MCF 10A (cell line): ENCODE data around the gene FGF14. TPM values are rescaled to one million over a fixed set of nuclear protein-coding genes. Genes with fewer than 3 reads are reported as not detected.

ENCODE experiments used
- BruUV-seq: library from RNA; stranded (reverse); fragments of 400-500 nt; replicated peaks from 2 replicates; lab custom pipeline; 2021; lab: Mats Ljungman, UMichigan
- CTCF ChIA-PET: fragments of 300-600 bp; sonication (Branson Sonifier 250); formaldehyde crosslinking; extraction: SDS; loops from one replicate; lab custom pipeline; 2021; ENCODE audit warnings: antibody characterized with exemption, inconsistent platforms; lab: Yijun Ruan, JAX
- POLR2A ChIA-PET: fragments of 300-600, 350-650 bp; sonication (Branson Sonifier 250); formaldehyde crosslinking; extraction: SDS; loops from one replicate; lab custom pipeline; 2020; ENCODE audit warnings: antibody characterized with exemption, inconsistent platforms; lab: Yijun Ruan, JAX
- DNase-seq: peaks from one replicate; pipeline ENCODE4 v3.0.0-alpha.2; 2018; ENCODE audit not compliant: unreplicated experiment
- H3K27ac Mint-ChIP-seq: one replicate; pipeline ENCODE4 v1.8.0; 2022; ENCODE audit warnings: mild to moderate bottlenecking, low read depth, mixed read lengths; ENCODE audit not compliant: unreplicated experiment
- H3K27me3 Mint-ChIP-seq: one replicate; pipeline ENCODE4 v1.8.0; 2022; ENCODE audit warnings: mixed read lengths; ENCODE audit not compliant: insufficient read depth, unreplicated experiment
- H3K36me3 Mint-ChIP-seq: one replicate; pipeline ENCODE4 v1.8.0; 2022; ENCODE audit warnings: mild to moderate bottlenecking, moderate library complexity, mixed read lengths; ENCODE audit not compliant: insufficient read depth, unreplicated experiment
- H3K4me1 Mint-ChIP-seq: one replicate; pipeline ENCODE4 v1.8.0; 2022; ENCODE audit warnings: mixed read lengths; ENCODE audit not compliant: insufficient read depth, unreplicated experiment
- H3K4me3 Mint-ChIP-seq: one replicate; pipeline ENCODE4 v1.8.0; 2022; ENCODE audit warnings: mild to moderate bottlenecking, moderate library complexity, mixed read lengths; ENCODE audit not compliant: unreplicated experiment
- H3K9me3 Mint-ChIP-seq: one replicate; pipeline ENCODE4 v1.8.0; 2022; ENCODE audit warnings: mixed read lengths; ENCODE audit not compliant: unreplicated experiment
- intact Hi-C: fragments of 100-400 bp; cut with micrococcal nuclease; formaldehyde crosslinking; loops from 2 replicates; pipeline ENCODE4 v1.14.1; 2022
- total RNA-seq: library from RNA; stranded (reverse); gene quantifications from 2 replicates; pipeline ENCODE4 v1.2.3, GENCODE V29; 2022
- TF ChIP-seq, protein P1 (sequence below): fragments of 200-600 bp; IDR thresholded peaks from one replicate; pipeline ENCODE4 v1.8.0; 2022; ENCODE audit warnings: antibody characterized with exemption, mild to moderate bottlenecking; ENCODE audit not compliant: unreplicated experiment

Gene FGF14
- total RNA-seq, 1 experiment from 2014 or later, result not detected

DNA sequence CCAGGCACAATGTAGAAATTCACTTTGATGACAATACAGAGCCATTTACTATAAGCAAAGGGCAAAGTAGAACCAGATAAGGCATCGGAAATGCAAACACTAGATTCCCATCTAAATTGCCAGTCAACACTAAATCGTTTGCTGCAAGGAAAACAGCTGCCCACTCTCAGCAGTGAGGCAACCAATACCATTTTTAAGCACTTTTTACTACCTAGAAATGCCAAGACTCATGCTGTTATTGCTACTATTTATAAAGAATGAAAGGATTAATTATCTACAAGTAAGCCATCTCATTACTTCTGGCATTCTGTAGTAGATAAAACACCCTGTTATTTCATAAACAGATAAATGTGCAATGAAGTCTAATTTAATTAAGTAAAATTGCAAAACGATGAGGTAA is 422.0 kb downstream of the FGF14 start:
- no peaks in the 10 kb centered on the region for H3K9me3 Mint-ChIP-seq
- no peak overlapping the region for H3K27ac Mint-ChIP-seq
- H3K4me3 Mint-ChIP-seq, result no peak overlapping the region
- BruUV-seq, result no TSS peak
- no peaks in the 10 kb centered on the region for H3K27me3 Mint-ChIP-seq
- no peaks in the 10 kb centered on the region for H3K36me3 Mint-ChIP-seq
- ChIA-PET POLR2A (no interaction called here), CTCF (interaction anchor here (1.5 kb wide), 1 partner anchor 37 kb away, joined by 3 read pairs; no protein-coding TSS in a partner anchor)
- DNase-seq, result no peak
- peaks cover 8% of the 10 kb centered on the region for H3K4me1 Mint-ChIP-seq
- intact Hi-C loops, result no loop called here
- TF ChIP-seq, protein P1, sequence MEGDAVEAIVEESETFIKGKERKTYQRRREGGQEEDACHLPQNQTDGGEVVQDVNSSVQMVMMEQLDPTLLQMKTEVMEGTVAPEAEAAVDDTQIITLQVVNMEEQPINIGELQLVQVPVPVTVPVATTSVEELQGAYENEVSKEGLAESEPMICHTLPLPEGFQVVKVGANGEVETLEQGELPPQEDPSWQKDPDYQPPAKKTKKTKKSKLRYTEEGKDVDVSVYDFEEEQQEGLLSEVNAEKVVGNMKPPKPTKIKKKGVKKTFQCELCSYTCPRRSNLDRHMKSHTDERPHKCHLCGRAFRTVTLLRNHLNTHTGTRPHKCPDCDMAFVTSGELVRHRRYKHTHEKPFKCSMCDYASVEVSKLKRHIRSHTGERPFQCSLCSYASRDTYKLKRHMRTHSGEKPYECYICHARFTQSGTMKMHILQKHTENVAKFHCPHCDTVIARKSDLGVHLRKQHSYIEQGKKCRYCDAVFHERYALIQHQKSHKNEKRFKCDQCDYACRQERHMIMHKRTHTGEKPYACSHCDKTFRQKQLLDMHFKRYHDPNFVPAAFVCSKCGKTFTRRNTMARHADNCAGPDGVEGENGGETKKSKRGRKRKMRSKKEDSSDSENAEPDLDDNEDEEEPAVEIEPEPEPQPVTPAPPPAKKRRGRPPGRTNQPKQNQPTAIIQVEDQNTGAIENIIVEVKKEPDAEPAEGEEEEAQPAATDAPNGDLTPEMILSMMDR, result no peak

DNA sequence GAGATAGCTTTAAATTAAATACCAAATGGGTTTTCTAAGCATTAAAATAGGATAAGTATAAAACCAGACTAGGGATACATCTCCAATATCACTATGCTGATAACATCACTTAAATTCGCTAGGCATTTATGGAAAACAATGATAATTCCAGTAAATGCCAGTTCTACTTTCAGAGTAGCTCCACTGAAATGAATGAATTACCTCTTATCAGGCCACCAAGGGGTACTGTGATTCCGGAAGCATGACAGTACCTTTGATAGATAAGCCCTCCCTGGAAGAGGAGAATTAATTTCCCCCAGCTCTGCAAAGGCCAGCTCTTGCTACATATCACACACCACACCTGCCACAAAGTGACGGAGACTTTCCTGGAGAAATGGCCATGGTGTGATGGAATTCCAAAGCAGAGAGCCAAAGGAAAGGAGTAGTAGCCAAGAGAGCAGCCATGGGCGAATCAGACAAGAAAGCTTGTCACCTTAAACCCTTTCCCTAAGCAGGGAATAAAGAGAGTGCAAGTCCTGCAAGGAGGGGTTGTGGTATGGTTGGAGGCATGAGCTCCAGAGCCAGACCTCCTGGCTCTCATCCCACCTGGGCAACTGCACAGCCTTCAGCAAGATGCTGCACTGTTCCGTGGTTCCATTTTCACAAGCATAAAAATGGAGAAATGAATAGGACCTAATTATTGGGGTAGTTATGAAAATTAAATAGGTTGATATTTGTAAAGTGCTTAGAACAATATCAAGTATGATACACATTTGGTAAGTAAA is 423.1 kb downstream of the FGF14 start:
- H3K27me3 Mint-ChIP-seq, result no peaks in the 10 kb centered on the region
- CTCF ChIA-PET, result interaction anchor here (1.3 kb wide), 1 partner anchor 578 kb away, joined by 4 read pairs; no protein-coding TSS in a partner anchor
- BruUV-seq, result no TSS peak

DNA sequence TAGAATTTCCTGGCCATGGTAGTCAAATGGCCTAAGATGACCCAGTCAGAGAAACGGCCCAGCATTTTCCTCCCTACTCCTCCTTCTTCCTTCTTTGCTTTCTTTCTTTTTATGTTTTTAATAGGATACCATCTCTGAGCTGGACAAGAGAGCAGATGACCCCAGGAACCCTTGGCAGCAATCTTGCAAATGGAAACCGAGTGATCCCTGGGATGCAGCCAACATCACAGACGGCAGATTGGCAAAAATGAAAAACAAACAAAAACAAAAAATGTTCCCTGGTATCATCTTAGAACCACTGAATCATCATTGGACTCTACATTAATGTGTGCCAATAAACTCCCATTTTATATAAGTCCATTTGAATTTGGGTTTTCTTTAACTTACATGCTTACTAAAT is 424.4 kb downstream of the FGF14 start:
- intact Hi-C loops, result no loop called here
- no peaks in the 10 kb centered on the region for H3K36me3 Mint-ChIP-seq
- H3K9me3 Mint-ChIP-seq, result no peaks in the 10 kb centered on the region
- H3K4me3 Mint-ChIP-seq, result no peak overlapping the region
- H3K27me3 Mint-ChIP-seq, result no peaks in the 10 kb centered on the region
- H3K27ac Mint-ChIP-seq, result no peak overlapping the region
- POLR2A ChIA-PET, result no interaction called here
- CTCF ChIA-PET, result interaction anchor here (1.3 kb wide), 1 partner anchor 579 kb away, joined by 4 read pairs; no protein-coding TSS in a partner anchor
- H3K4me1 Mint-ChIP-seq, result peaks cover 8% of the 10 kb centered on the region
- DNase-seq, result peak; percentile 52
- TF ChIP-seq, protein P1, result no peak
- no TSS peak for BruUV-seq

More for the DNA sequence above, 423.1 kb downstream of the FGF14 start:
- no peak overlapping the region for H3K4me3 Mint-ChIP-seq
- TF ChIP-seq, protein P1, result no peak
- POLR2A ChIA-PET, result no interaction called here
- DNase-seq, result no peak
- no peaks in the 10 kb centered on the region for H3K36me3 Mint-ChIP-seq
- H3K27ac Mint-ChIP-seq, result no peak overlapping the region
- H3K9me3 Mint-ChIP-seq, result no peaks in the 10 kb centered on the region
- intact Hi-C loops, result no loop called here
- peaks cover 8% of the 10 kb centered on the region for H3K4me1 Mint-ChIP-seq

DNA sequence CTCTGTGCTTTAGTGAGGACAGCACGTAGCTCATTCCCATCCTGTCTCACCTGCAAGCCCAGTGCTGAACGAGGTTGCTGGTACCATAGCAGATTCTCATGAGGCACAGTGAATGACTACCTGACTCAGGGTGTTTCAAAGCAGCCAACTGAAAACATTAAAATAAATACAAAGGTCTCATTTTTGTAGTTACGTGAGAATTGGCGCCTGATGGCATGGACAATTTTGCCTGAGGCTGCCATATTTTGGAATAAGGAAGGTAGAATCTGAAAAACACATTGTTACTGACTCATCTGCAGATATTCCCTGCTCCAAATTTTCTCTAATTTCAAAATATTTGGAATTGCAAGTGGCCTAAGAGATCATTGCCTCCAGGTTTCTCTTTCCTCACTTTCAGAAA is 429.7 kb downstream of the FGF14 start:
- ChIA-PET CTCF (interaction anchor here (0.6 kb wide), 1 partner anchor 18 kb away, joined by 3 read pairs; no protein-coding TSS in a partner anchor), POLR2A (no interaction called here)
- BruUV-seq, result no TSS peak
- TF ChIP-seq, protein P1, result no peak
- no peak for DNase-seq
- no peak overlapping the region for H3K4me3 Mint-ChIP-seq
- no peak overlapping the region for H3K27ac Mint-ChIP-seq
- no peaks in the 10 kb centered on the region for H3K36me3 Mint-ChIP-seq
- no peaks in the 10 kb centered on the region for H3K9me3 Mint-ChIP-seq
- intact Hi-C loops, result no loop called here
- H3K27me3 Mint-ChIP-seq, result no peaks in the 10 kb centered on the region
- peaks cover 3% of the 10 kb centered on the region for H3K4me1 Mint-ChIP-seq
